GM13976 (cell line): Measurements from ENCODE around the gene CXCL14.

Experiments used
- DNase-seq: peaks from one replicate; pipeline ENCODE4 v3.0.0; 2012; ENCODE audit warnings: low spot score
- CTCF ChIP-seq: IDR thresholded peaks from 2 replicates; pipeline ENCODE4 v1.5.1; 2012; ENCODE audit warnings: borderline replicate concordance, mild to moderate bottlenecking; ENCODE audit not compliant: insufficient read depth; ENCODE audit errors: extremely low read depth, missing control alignments, control extremely low read depth
- in situ Hi-C: fragments of 300-500 bp; cut with MboI; formaldehyde crosslinking; loops from one replicate; pipeline ENCODE4 v1.12.0; 2022; ENCODE audit warnings: low sequenced_read_pairs, mixed read lengths, inconsistent platforms; ENCODE audit not compliant: unreplicated experiment

CXCL14 gene

GRCh38 chr5:135599421-135600151, 20.8 kb upstream of the CXCL14 start:
- in situ Hi-C loops, result no loop called here
- DNase-seq, result no peak
- TF ChIP-seq CTCF, result no peak

- in situ Hi-C loops, result no loop called here
- DNase-seq, result no peak
These were observed 20.1 kb upstream of the CXCL14 start for GRCh38 chr5:135598691-135599395.

GRCh38 chr5:135596788-135597187, 18.0 kb upstream of the CXCL14 start:
- TF ChIP-seq CTCF, result no peak
- DNase-seq, result no peak
- in situ Hi-C loops, result no loop called here

More at GRCh38 chr5:135598691-135599395, 20.1 kb upstream of the CXCL14 start:
- no peak for TF ChIP-seq CTCF

- DNase-seq, result no peak
- in situ Hi-C loops, result no loop called here
- TF ChIP-seq CTCF, result no peak
These were observed 17.5 kb upstream of the CXCL14 start for GRCh38 chr5:135596157-135596763.

GRCh38 chr5:135594416-135594960, 15.7 kb upstream of the CXCL14 start:
- no peak for DNase-seq
- TF ChIP-seq CTCF, result no peak
- in situ Hi-C loops, result no loop called here

- in situ Hi-C loops, result no loop called here
- peak; percentile 3 for DNase-seq
- TF ChIP-seq CTCF, result no peak
These were observed 15.1 kb upstream of the CXCL14 start for GRCh38 chr5:135593886-135594285.
